HG03103 (cell line): Measurements from ENCODE around the gene ACBD3.

ENCODE experiments used
- ATAC-seq: cut with Tn5 transposase; IDR thresholded peaks from one replicate; pipeline ENCODE4 v1.9.1; 2021; ENCODE audit warnings: low read depth; ENCODE audit not compliant: unreplicated experiment

The ACBD3 gene

GRCh38 chr1:226135709-226136108, 50.8 kb downstream of the ACBD3 start:
- no peak for ATAC-seq

- ATAC-seq: no peak
Observed at GRCh38 chr1:226135059-226135651, 51.4 kb downstream of the ACBD3 start.

GRCh38 chr1:226134170-226135058, 52.1 kb downstream of the ACBD3 start:
- no peak for ATAC-seq

- no peak for ATAC-seq
Observed at GRCh38 chr1:226133504-226134123, 52.9 kb downstream of the ACBD3 start.

GRCh38 chr1:226132728-226133503, 53.6 kb downstream of the ACBD3 start:
- ATAC-seq: no peak

GRCh38 chr1:226131639-226132038, 54.9 kb downstream of the ACBD3 start:
- no peak for ATAC-seq

- ATAC-seq: no peak
Observed at GRCh38 chr1:226129230-226129629, 57.3 kb downstream of the ACBD3 start.

- ATAC-seq: no peak
Observed at GRCh38 chr1:226128487-226129075, 58.0 kb downstream of the ACBD3 start.

- ATAC-seq: no peak
Observed at GRCh38 chr1:226126824-226127569, 59.5 kb downstream of the ACBD3 start.

GRCh38 chr1:226125831-226126230, 60.7 kb downstream of the ACBD3 start:
- ATAC-seq: no peak

GRCh38 chr1:226125097-226125630, 61.4 kb downstream of the ACBD3 start:
- ATAC-seq: peak; percentile 22

GRCh38 chr1:226123591-226124471, 62.7 kb downstream of the ACBD3 start:
- ATAC-seq: no peak

- no peak for ATAC-seq
Observed at GRCh38 chr1:226123212-226123560, 63.4 kb downstream of the ACBD3 start.

GRCh38 chr1:226121587-226122400, 64.7 kb downstream of the ACBD3 start:
- ATAC-seq: peak; percentile 49

GRCh38 chr1:226121049-226121586, 65.4 kb downstream of the ACBD3 start:
- no peak for ATAC-seq

GRCh38 chr1:226120398-226120797, 66.1 kb downstream of the ACBD3 start:
- no peak for ATAC-seq

GRCh38 chr1:226119169-226119568, 67.4 kb downstream of the ACBD3 start:
- no peak for ATAC-seq

- no peak for ATAC-seq
Observed at GRCh38 chr1:226118357-226118756, 68.2 kb downstream of the ACBD3 start.
